CD4-positive, CD25-positive, alpha-beta regulatory T cell (primary cell): ENCODE results near the gene RAP1GAP2. TPM values are rescaled to one million over a fixed set of nuclear protein-coding genes. Genes with fewer than 3 reads are reported as not detected.

Experiments used
- ATAC-seq, 2 donors: fragments of 150-1000 bp; cut with Tn5 transposase; one replicate each; pipeline ENCODE4 v1.10.0; 2021; ENCODE audit warnings: low read depth in 2 of 2, moderate number of reproducible peaks in 2 of 2, moderate library complexity in 1 of 2
- DNase-seq, 3 donors: peaks; one replicate each; pipeline versions ENCODE4 v3.0.0 to v3.0.0-alpha.2; 2012 to 2022; ENCODE audit warnings: mixed read lengths in 1 of 3
- H3K27ac ChIP-seq: one replicate; pipeline ENCODE4 v1.7.0; 2013; ENCODE audit warnings: mild to moderate bottlenecking, low read length; ENCODE audit not compliant: insufficient read depth, poor library complexity, severe bottlenecking
- H3K27me3 ChIP-seq: one replicate; pipeline ENCODE4 v1.7.0; 2013; ENCODE audit warnings: low read length; ENCODE audit not compliant: control insufficient read depth, insufficient read depth
- H3K36me3 ChIP-seq: one replicate; pipeline ENCODE4 v1.7.0; 2013; ENCODE audit warnings: mild to moderate bottlenecking, low read length, moderate library complexity; ENCODE audit not compliant: control insufficient read depth, insufficient read depth
- H3K4me1 ChIP-seq: 2 replicates; pipeline ENCODE4 v1.7.0; 2013; ENCODE audit warnings: mild to moderate bottlenecking, low read length; ENCODE audit not compliant: insufficient read depth, control insufficient read depth, poor library complexity, severe bottlenecking
- H3K4me3 ChIP-seq: one replicate; pipeline ENCODE4 v1.7.0; 2013; ENCODE audit warnings: low read depth, mild to moderate bottlenecking, low read length, moderate library complexity
- H3K9me3 ChIP-seq, 2 experiments: 1 replicate in 1 of 2; 2 replicates in 1 of 2; pipeline ENCODE4 v1.7.0; 2013; ENCODE audit warnings: low read length in 2 of 2, mild to moderate bottlenecking in 1 of 2, moderate library complexity in 1 of 2; ENCODE audit not compliant: control insufficient read depth in 2 of 2
- H3K27ac Mint-ChIP-seq, 3 donors: one replicate each; pipeline ENCODE4 v1.8.0; 2020 to 2022; ENCODE audit warnings: mild to moderate bottlenecking in 3 of 3, mixed read lengths in 3 of 3, moderate library complexity in 2 of 3
- H3K27me3 Mint-ChIP-seq: one replicate; pipeline ENCODE4 v1.8.0; 2022; ENCODE audit warnings: mild to moderate bottlenecking, mixed read lengths
- H3K36me3 Mint-ChIP-seq: one replicate; pipeline ENCODE4 v1.8.0; 2020; ENCODE audit warnings: mixed read lengths
- H3K4me1 Mint-ChIP-seq, 4 donors: one replicate each; pipeline ENCODE4 v1.8.0; 2020 to 2022; ENCODE audit warnings: mixed read lengths in 4 of 4, mild to moderate bottlenecking in 1 of 4
- H3K4me3 Mint-ChIP-seq, 4 donors: one replicate each; pipeline ENCODE4 v1.8.0; 2020 to 2022; ENCODE audit warnings: mild to moderate bottlenecking in 4 of 4, mixed read lengths in 4 of 4, moderate library complexity in 3 of 4
- H3K9me3 Mint-ChIP-seq, 7 donors: one replicate each; pipeline ENCODE4 v1.8.0; 2020 to 2022; ENCODE audit warnings: mixed read lengths in 7 of 7, mild to moderate bottlenecking in 3 of 7, moderate library complexity in 2 of 7
- polyA plus RNA-seq, 4 donors: library from polyadenylated mRNA; unstranded; fragments of 300-500 nt; fragmentation: Illumina TruSeq; gene quantifications; one replicate each; pipeline ENCODE4 v1.2.3, GENCODE V29; 2021
- total RNA-seq: library from RNA; stranded (reverse); gene quantifications from one replicate; pipeline ENCODE4 v1.2.3, GENCODE V29; 2022

The RAP1GAP2 gene
- total and polyA plus RNA-seq, 5 donors from 2014 or later = 2.7 to 87.6 (median 5.1) TPM

GRCh38 chr17:2835780-2836179 lies 39.5 kb downstream of the RAP1GAP2 start:
- Mint-ChIP-seq H3K9me3 (no peaks in the 10 kb centered on the region), H3K27ac (peak overlapping the region in 1 of 3 donors; percentile 71), H3K27me3 (no peaks in the 10 kb centered on the region), H3K36me3 (peaks cover 22% of the 10 kb centered on the region), H3K4me1 (peaks cover 5 to 31% (median 12%) of the 10 kb centered on the region in 4 donors), H3K4me3 (no peak overlapping the region)
- Histone ChIP-seq H3K4me3 (no peak overlapping the region), H3K36me3 (peaks cover 11% of the 10 kb centered on the region), H3K27ac (no peak overlapping the region), H3K4me1 (peaks cover 5% of the 10 kb centered on the region), H3K27me3 (no peaks in the 10 kb centered on the region), H3K9me3 (no peaks in the 10 kb centered on the region)
- ATAC-seq (no peak), DNase-seq (no peak)

DNA sequence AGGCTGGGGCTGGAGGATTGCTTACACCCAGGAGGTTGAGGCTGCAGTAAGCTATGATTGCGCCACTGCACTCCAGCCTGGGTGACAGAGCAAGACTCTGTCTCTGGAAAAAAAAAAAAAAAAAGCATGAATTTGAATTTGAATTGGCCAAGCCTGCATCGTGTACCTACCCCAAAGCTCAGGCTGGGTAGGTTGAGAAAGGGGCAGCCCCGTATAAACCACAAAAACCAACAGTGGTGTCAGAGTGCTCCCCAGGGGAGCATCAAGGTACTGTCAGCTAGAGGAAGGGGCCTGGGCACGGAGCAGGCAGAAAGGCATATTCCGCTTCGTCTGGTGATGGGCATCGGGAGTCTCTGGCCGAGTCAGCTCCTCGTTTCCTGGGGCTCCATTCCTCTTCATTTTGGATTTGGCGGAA lies 40.9 kb downstream of the RAP1GAP2 start:
- ATAC-seq = peak; percentile 96
- Histone ChIP-seq H3K36me3 (peaks cover 11% of the 10 kb centered on the region), H3K4me3 (no peak overlapping the region), H3K4me1 (peaks cover 5% of the 10 kb centered on the region), H3K27me3 (no peaks in the 10 kb centered on the region), H3K27ac (no peak overlapping the region), H3K9me3 (no peaks in the 10 kb centered on the region)
- Mint-ChIP-seq H3K27me3 (no peaks in the 10 kb centered on the region), H3K36me3 (peaks cover 22% of the 10 kb centered on the region), H3K9me3 (no peaks in the 10 kb centered on the region), H3K4me3 (no peak overlapping the region), H3K27ac (no peak overlapping the region), H3K4me1 (peaks cover 5 to 25% (median 12%) of the 10 kb centered on the region in 4 donors)
- DNase-seq = peak; percentile 36 to 63 (median 58)

- H3K9me3 Mint-ChIP-seq = no peaks in the 10 kb centered on the region
- Histone ChIP-seq H3K4me1 (peaks cover 5% of the 10 kb centered on the region), H3K36me3 (peaks cover 6% of the 10 kb centered on the region), H3K27me3 (no peaks in the 10 kb centered on the region), H3K27ac (no peak overlapping the region), H3K4me3 (no peak overlapping the region), H3K9me3 (no peaks in the 10 kb centered on the region)
- no peak for DNase-seq
- peaks cover 0 to 11% (median 5%) of the 10 kb centered on the region in 4 donors for H3K4me1 Mint-ChIP-seq
- H3K36me3 Mint-ChIP-seq = peaks cover 24% of the 10 kb centered on the region
- H3K27me3 Mint-ChIP-seq = no peaks in the 10 kb centered on the region
- H3K27ac Mint-ChIP-seq = no peak overlapping the region
- no peak overlapping the region for H3K4me3 Mint-ChIP-seq
- ATAC-seq = no peak
Observed at GRCh38 chr17:2841606-2842005, 45.4 kb downstream of the RAP1GAP2 start.

DNA sequence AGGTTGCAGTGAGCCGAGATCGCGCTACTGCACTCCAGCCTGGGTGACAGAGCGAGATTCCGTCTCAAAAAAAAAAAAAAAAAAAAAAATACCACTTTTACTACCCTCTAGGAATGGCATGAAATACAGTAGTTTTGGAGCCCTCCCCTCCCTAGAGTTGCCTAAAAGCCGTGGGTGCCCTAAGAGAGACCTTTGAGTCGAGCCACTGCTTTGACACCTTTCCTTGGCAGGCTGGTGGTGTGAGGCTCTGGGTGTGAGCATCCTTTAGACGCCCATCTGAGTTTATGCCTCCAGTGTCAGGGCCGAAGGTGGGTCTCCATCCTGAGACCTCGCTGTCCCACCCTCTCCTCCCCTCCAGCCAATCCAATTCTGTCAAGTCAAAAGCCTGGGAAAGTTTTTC lies 46.2 kb downstream of the RAP1GAP2 start:
- no peak for DNase-seq
- no peaks in the 10 kb centered on the region for H3K9me3 ChIP-seq
- H3K9me3 Mint-ChIP-seq = no peaks in the 10 kb centered on the region
- peaks cover 20% of the 10 kb centered on the region for H3K36me3 Mint-ChIP-seq
- no peak overlapping the region for H3K27ac ChIP-seq
- H3K4me3 ChIP-seq = no peak overlapping the region
- H3K36me3 ChIP-seq = peaks cover 3% of the 10 kb centered on the region
- peaks cover under 1% of the 10 kb centered on the region for H3K27me3 Mint-ChIP-seq
- ATAC-seq = no peak
- no peak overlapping the region for H3K27ac Mint-ChIP-seq
- H3K4me1 ChIP-seq = no peaks in the 10 kb centered on the region
- H3K4me3 Mint-ChIP-seq = no peak overlapping the region
- H3K27me3 ChIP-seq = no peaks in the 10 kb centered on the region
- H3K4me1 Mint-ChIP-seq = peaks cover under 1 to 4% (median under 1%) of the 10 kb centered on the region in 4 donors

- H3K36me3 ChIP-seq = no peaks in the 10 kb centered on the region
- H3K27me3 ChIP-seq = no peaks in the 10 kb centered on the region
- no peak for DNase-seq
- Mint-ChIP-seq H3K4me3 (no peak overlapping the region), H3K36me3 (peaks cover 18% of the 10 kb centered on the region), H3K9me3 (no peaks in the 10 kb centered on the region), H3K27me3 (peaks cover 15% of the 10 kb centered on the region), H3K27ac (peak overlapping the region in 1 of 3 donors; percentile 14), H3K4me1 (peaks cover 6 to 18% (median 12%) of the 10 kb centered on the region in 4 donors)
- no peak overlapping the region for H3K4me3 ChIP-seq
- no peak overlapping the region for H3K27ac ChIP-seq
- ATAC-seq = no peak
- H3K9me3 ChIP-seq = no peaks in the 10 kb centered on the region
- peaks cover 6% of the 10 kb centered on the region for H3K4me1 ChIP-seq
Observed at GRCh38 chr17:2844416-2844815, 48.2 kb downstream of the RAP1GAP2 start.

DNA sequence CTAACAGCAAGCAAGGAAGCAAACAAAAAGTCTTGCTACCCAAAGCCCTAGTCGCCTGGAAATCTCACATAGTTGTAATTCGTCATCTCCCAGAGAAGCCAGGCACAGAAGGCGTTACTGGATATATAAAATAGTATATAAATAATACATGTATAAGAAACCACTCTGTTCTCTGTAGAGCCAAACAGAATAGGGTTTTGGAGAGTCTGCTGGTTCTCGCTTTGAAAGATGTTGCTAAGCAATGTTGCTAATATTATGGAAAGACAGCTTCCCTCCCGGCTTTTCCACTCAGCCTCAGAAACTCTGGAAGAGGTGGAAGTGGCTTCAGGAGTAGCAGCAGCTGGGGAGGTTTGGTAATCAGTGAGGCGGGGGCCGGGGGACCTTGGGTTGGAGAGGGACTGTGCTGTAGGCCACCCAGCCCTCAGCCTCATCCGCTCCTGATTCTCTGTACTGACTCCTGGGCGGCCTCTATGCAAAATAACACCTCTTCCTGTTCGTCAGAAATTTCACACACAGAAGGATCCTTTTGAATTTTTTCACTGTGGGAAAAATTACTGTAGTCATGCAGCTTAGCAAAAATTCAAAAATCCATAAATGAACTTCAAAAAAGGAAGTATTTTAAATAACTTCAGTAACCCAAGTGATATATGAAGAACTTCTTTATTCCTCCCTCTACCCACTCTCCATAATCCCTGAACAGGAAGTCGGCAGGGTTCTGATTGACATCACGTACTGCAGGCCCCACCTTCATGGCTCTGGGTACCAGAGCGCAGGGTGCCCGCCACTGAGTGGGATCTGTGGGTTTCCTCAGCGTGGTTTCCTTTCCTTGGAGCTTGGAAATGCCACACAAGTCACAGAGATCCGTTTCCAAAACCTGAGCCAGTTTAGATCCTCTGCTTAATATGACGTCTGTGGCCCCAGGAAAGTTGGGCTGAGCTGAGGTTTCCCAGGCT lies 51.4 kb downstream of the RAP1GAP2 start:
- Histone ChIP-seq H3K4me1 (peaks cover 10% of the 10 kb centered on the region), H3K27me3 (peaks cover 7% of the 10 kb centered on the region), H3K27ac (no peak overlapping the region), H3K36me3 (no peaks in the 10 kb centered on the region), H3K4me3 (no peak overlapping the region), H3K9me3 (no peaks in the 10 kb centered on the region)
- no peak for ATAC-seq
- H3K4me3 Mint-ChIP-seq = peak overlapping the region in 1 of 4 donors; percentile 15
- peaks cover 28% of the 10 kb centered on the region for H3K36me3 Mint-ChIP-seq
- peaks cover 21% of the 10 kb centered on the region for H3K27me3 Mint-ChIP-seq
- H3K4me1 Mint-ChIP-seq = peaks cover 6 to 31% (median 15%) of the 10 kb centered on the region in 4 donors
- no peak for DNase-seq
- no peak overlapping the region for H3K27ac Mint-ChIP-seq
- H3K9me3 Mint-ChIP-seq = no peaks in the 10 kb centered on the region

- peaks cover 21% of the 10 kb centered on the region for H3K4me1 ChIP-seq
Observed at GRCh38 chr17:2849327-2849670, 53.1 kb downstream of the RAP1GAP2 start.

More at GRCh38 chr17:2849327-2849670, 53.1 kb downstream of the RAP1GAP2 start:
- Histone ChIP-seq H3K27ac (no peak overlapping the region), H3K9me3 (no peaks in the 10 kb centered on the region), H3K36me3 (no peaks in the 10 kb centered on the region), H3K4me3 (no peak overlapping the region), H3K27me3 (peaks cover 7% of the 10 kb centered on the region)
- Mint-ChIP-seq H3K4me1 (peaks cover 6 to 34% (median 15%) of the 10 kb centered on the region in 4 donors), H3K4me3 (no peak overlapping the region), H3K27ac (no peak overlapping the region), H3K36me3 (peaks cover 25% of the 10 kb centered on the region), H3K9me3 (no peaks in the 10 kb centered on the region), H3K27me3 (peaks cover 21% of the 10 kb centered on the region)
- DNase-seq (no peak), ATAC-seq (no peak)
